Activated CD4-positive, alpha-beta T cell treated with anti-CD3 and anti-CD28 coated beads for 36 hours (primary cell): ENCODE data around the gene VIL1. TPM values are rescaled to one million over a fixed set of nuclear protein-coding genes. Genes with fewer than 3 reads are reported as not detected.

Source experiments
- ATAC-seq: fragments of 200-7000 bp; cut with Tn5 transposase; one replicate; pipeline ENCODE4 v1.10.0; 2021; ENCODE audit warnings: mild to moderate bottlenecking, moderate library complexity
- CTCF ChIA-PET: fragments of 350-600 bp; sonication (Branson Sonifier 250); formaldehyde crosslinking; loops from one replicate; lab custom pipeline; 2021; ENCODE audit warnings: antibody characterized with exemption; lab: Charles Lee
- POLR2A ChIA-PET: fragments of 350-600 bp; sonication (Branson Sonifier 250); formaldehyde crosslinking; loops from one replicate; lab custom pipeline; 2021; ENCODE audit warnings: antibody characterized with exemption, inconsistent platforms; lab: Charles Lee
- DNase-seq: peaks from one replicate; pipeline ENCODE4 v3.0.0-alpha.2; 2020
- H3K27ac Mint-ChIP-seq: one replicate; pipeline ENCODE4 v1.8.0; 2021; ENCODE audit warnings: mixed read lengths
- H3K27me3 Mint-ChIP-seq: one replicate; pipeline ENCODE4 v1.8.0; 2021; ENCODE audit warnings: mixed read lengths
- H3K36me3 Mint-ChIP-seq: one replicate; pipeline ENCODE4 v1.8.0; 2021; ENCODE audit warnings: low read depth, mixed read lengths
- H3K4me1 Mint-ChIP-seq: one replicate; pipeline ENCODE4 v1.8.0; 2021; ENCODE audit warnings: mixed read lengths
- H3K4me3 Mint-ChIP-seq: one replicate; pipeline ENCODE4 v1.8.0; 2021; ENCODE audit warnings: mild to moderate bottlenecking, moderate library complexity, mixed read lengths
- H3K9me3 Mint-ChIP-seq: one replicate; pipeline ENCODE4 v1.8.0; 2021; ENCODE audit warnings: low read depth, mixed read lengths
- intact Hi-C, 2 experiments: fragments of 100-400 bp; cut with DNase I in 1 of 2; cut with micrococcal nuclease in 1 of 2; formaldehyde crosslinking; loops; one replicate each; pipeline versions ENCODE4 v1.14.2 to v1.15.1; 2022 to 2024; cut with DNase I, micrococcal nuclease
- total RNA-seq, 2 experiments: library from RNA; stranded (reverse); gene quantifications; one replicate each; pipeline ENCODE4 v1.2.3, GENCODE V29; 2021

VIL1 gene
- not detected for total RNA-seq

GRCh38 chr2:218418717-218419458, at the start of gene VIL1:
TSS of gene VIL1 (plus strand) at chr2:218419123. CDS start at chr2:218423779, 4,656 bp downstream.
- DNase-seq: no peak
- ChIA-PET POLR2A (no interaction called here), CTCF (no interaction called here)
- Mint-ChIP-seq H3K27me3 (no peaks in the 10 kb centered on the region), H3K4me1 (no peaks in the 10 kb centered on the region), H3K4me3 (no peak within 1 kb of the TSS), H3K27ac (no peak within 1 kb of the TSS), H3K36me3 (no peaks in the 10 kb centered on the region), H3K9me3 (no peaks in the 10 kb centered on the region)
- intact Hi-C loops: no loop called here
- ATAC-seq: no peak

- DNase-seq: no peak
- H3K27me3 Mint-ChIP-seq: no peaks in the 10 kb centered on the region
- peaks cover 20% of the 10 kb centered on the region for H3K4me1 Mint-ChIP-seq
- CTCF ChIA-PET: interaction anchor here (0.7 to 1.5 kb wide), 3 partner anchors 14 to 78 kb away, joined by 3 to 5 read pairs (median 4); no protein-coding TSS in a partner anchor
- POLR2A ChIA-PET: no interaction called here
- no peak overlapping the region for H3K4me3 Mint-ChIP-seq
- H3K27ac Mint-ChIP-seq: no peak overlapping the region
- no peaks in the 10 kb centered on the region for H3K36me3 Mint-ChIP-seq
- no peak for ATAC-seq
- H3K9me3 Mint-ChIP-seq: no peaks in the 10 kb centered on the region
- intact Hi-C loops: no loop called here
Observed at GRCh38 chr2:218369330-218369729, 49.6 kb upstream of the VIL1 start.

GRCh38 chr2:218370410-218371063, 48.4 kb upstream of the VIL1 start:
- H3K4me3 Mint-ChIP-seq: no peak overlapping the region
- peaks cover 20% of the 10 kb centered on the region for H3K4me1 Mint-ChIP-seq
- no peaks in the 10 kb centered on the region for H3K9me3 Mint-ChIP-seq
- no peak for DNase-seq
- intact Hi-C loops: no loop called here
- ChIA-PET POLR2A (interaction anchor here (0.6 kb wide), 1 partner anchor 34 kb away, joined by 4 read pairs; no protein-coding TSS in a partner anchor), CTCF (interaction anchor here (0.6 to 1.7 kb wide), 4 partner anchors 12 to 45 kb away, joined by 3 to 5 read pairs (median 4); no protein-coding TSS in a partner anchor)
- no peak for ATAC-seq
- no peaks in the 10 kb centered on the region for H3K27me3 Mint-ChIP-seq
- H3K36me3 Mint-ChIP-seq: no peaks in the 10 kb centered on the region
- H3K27ac Mint-ChIP-seq: no peak overlapping the region

GRCh38 chr2:218371983-218372350, 47.0 kb upstream of the VIL1 start:
- Mint-ChIP-seq H3K9me3 (no peaks in the 10 kb centered on the region), H3K4me3 (no peak overlapping the region), H3K27me3 (no peaks in the 10 kb centered on the region), H3K27ac (no peak overlapping the region), H3K4me1 (peaks cover 17% of the 10 kb centered on the region), H3K36me3 (no peaks in the 10 kb centered on the region)
- intact Hi-C loops: no loop called here
- POLR2A ChIA-PET: no interaction called here
- no peak for ATAC-seq
- no peak for DNase-seq
- CTCF ChIA-PET: no interaction called here

- Mint-ChIP-seq H3K4me3 (no peak overlapping the region), H3K27ac (no peak overlapping the region), H3K4me1 (peaks cover 4% of the 10 kb centered on the region), H3K9me3 (no peaks in the 10 kb centered on the region), H3K27me3 (no peaks in the 10 kb centered on the region), H3K36me3 (no peaks in the 10 kb centered on the region)
- DNase-seq (no peak), ATAC-seq (no peak)
- POLR2A ChIA-PET: no interaction called here
- CTCF ChIA-PET: no interaction called here
- intact Hi-C loops: no loop called here
Observed at GRCh38 chr2:218374795-218375194, 44.1 kb upstream of the VIL1 start.

GRCh38 chr2:218375212-218375611, 43.7 kb upstream of the VIL1 start:
- Mint-ChIP-seq H3K4me1 (peaks cover under 1% of the 10 kb centered on the region), H3K27ac (no peak overlapping the region), H3K36me3 (no peaks in the 10 kb centered on the region), H3K27me3 (no peaks in the 10 kb centered on the region), H3K4me3 (no peak overlapping the region), H3K9me3 (no peaks in the 10 kb centered on the region)
- ATAC-seq (no peak), DNase-seq (no peak)
- intact Hi-C loops: no loop called here
- CTCF ChIA-PET: no interaction called here
- POLR2A ChIA-PET: no interaction called here

GRCh38 chr2:218378053-218378452, 40.9 kb upstream of the VIL1 start:
- Mint-ChIP-seq H3K36me3 (no peaks in the 10 kb centered on the region), H3K27me3 (no peaks in the 10 kb centered on the region), H3K4me1 (no peaks in the 10 kb centered on the region), H3K9me3 (no peaks in the 10 kb centered on the region), H3K4me3 (no peak overlapping the region), H3K27ac (no peak overlapping the region)
- ATAC-seq (no peak), DNase-seq (no peak)
- ChIA-PET POLR2A (no interaction called here), CTCF (interaction anchor here (0.7 to 1.1 kb wide), 2 partner anchors 22 to 108 kb away, joined by 3 read pairs; partner anchors contain the start of genes AAMP, CATIP and PNKD)
- intact Hi-C loops: no loop called here

GRCh38 chr2:218381916-218382366, 37.0 kb upstream of the VIL1 start, which contains the start of gene SLC11A1:
TSS of gene SLC11A1 (plus strand) at chr2:218382273. CDS start at chr2:218382369, 96 bp downstream.
- H3K27ac Mint-ChIP-seq: no peak within 1 kb of the TSS
- H3K36me3 Mint-ChIP-seq: no peaks in the 10 kb centered on the region
- ATAC-seq (no peak), DNase-seq (no peak)
- H3K27me3 Mint-ChIP-seq: no peaks in the 10 kb centered on the region
- H3K4me3 Mint-ChIP-seq: no peak within 1 kb of the TSS
- no peaks in the 10 kb centered on the region for H3K4me1 Mint-ChIP-seq
- H3K9me3 Mint-ChIP-seq: no peaks in the 10 kb centered on the region
- intact Hi-C loops: no loop called here
- ChIA-PET CTCF (no interaction called here), POLR2A (interaction anchor here (0.6 kb wide), 1 partner anchor 478 kb away, joined by 3 read pairs; no protein-coding TSS in a partner anchor)

GRCh38 chr2:218382785-218383184, 36.1 kb upstream of the VIL1 start:
- Mint-ChIP-seq H3K4me1 (peaks cover 4% of the 10 kb centered on the region), H3K27ac (no peak overlapping the region), H3K36me3 (no peaks in the 10 kb centered on the region), H3K27me3 (no peaks in the 10 kb centered on the region), H3K9me3 (no peaks in the 10 kb centered on the region), H3K4me3 (no peak overlapping the region)
- DNase-seq (no peak), ATAC-seq (no peak)
- ChIA-PET POLR2A (no interaction called here), CTCF (no interaction called here)
- intact Hi-C loops: no loop called here

GRCh38 chr2:218383892-218384519, 34.9 kb upstream of the VIL1 start:
- Mint-ChIP-seq H3K36me3 (no peaks in the 10 kb centered on the region), H3K27me3 (no peaks in the 10 kb centered on the region), H3K4me3 (no peak overlapping the region), H3K4me1 (peaks cover 4% of the 10 kb centered on the region), H3K9me3 (no peaks in the 10 kb centered on the region), H3K27ac (no peak overlapping the region)
- ChIA-PET CTCF (interaction anchor here (0.6 to 1.0 kb wide), 4 partner anchors 11 to 105 kb away, joined by 3 to 4 read pairs (median 4); no protein-coding TSS in a partner anchor), POLR2A (no interaction called here)
- intact Hi-C loops: no loop called here
- no peak for DNase-seq
- ATAC-seq: no peak

GRCh38 chr2:218384975-218385374, 33.9 kb upstream of the VIL1 start:
- Mint-ChIP-seq H3K36me3 (no peaks in the 10 kb centered on the region), H3K4me3 (no peak overlapping the region), H3K9me3 (no peaks in the 10 kb centered on the region), H3K4me1 (peaks cover 4% of the 10 kb centered on the region), H3K27ac (no peak overlapping the region), H3K27me3 (no peaks in the 10 kb centered on the region)
- intact Hi-C loops: no loop called here
- no peak for DNase-seq
- ChIA-PET POLR2A (no interaction called here), CTCF (interaction anchor here (0.6 to 1.7 kb wide), 6 partner anchors 40 to 156 kb away, joined by 3 to 4 read pairs (median 3); no protein-coding TSS in a partner anchor)
- no peak for ATAC-seq
